Lower leg skin (tissue), 4 donors: ENCODE measurements around the gene CCR7. TPM values are rescaled to one million over a fixed set of nuclear protein-coding genes. Genes with fewer than 3 reads are reported as not detected.

Source experiments
- DNase-seq, 2 donors: peaks; one replicate each; pipeline ENCODE4 v3.0.0-alpha.2; 2019; ENCODE audit warnings: low spot score in 2 of 2
- H3K4me3 ChIP-seq: fragments of 200-600 bp; sonication (generic); 2 replicates; pipeline ENCODE4 v1.5.1; 2017; ENCODE audit warnings: mild to moderate bottlenecking, low read depth; ENCODE audit not compliant: poor library complexity, severe bottlenecking
- POLR2A ChIP-seq, 2 donors: fragments of 450-650 bp; IDR thresholded peaks; one replicate each; pipeline ENCODE4 v1.6.1; 2016 to 2017; ENCODE audit warnings: antibody characterized with exemption in 2 of 2, mild to moderate bottlenecking in 1 of 2, moderate library complexity in 1 of 2
- WGBS, 2 donors: methylation state at CpG; one replicate each; pipeline ENCODE4 v1.1.5; 2018; 5-methylcytosine and 5-hydroxymethylcytosine counted together
- intact Hi-C: fragments of 100-400 bp; cut with DNase I; formaldehyde crosslinking; loops from one replicate; pipeline ENCODE4 v1.15.0; 2023; ENCODE audit warnings: low total_unique reads
- total RNA-seq, 4 donors: library from RNA; depleted of rRNA; stranded (reverse); fragments of >200 nt; gene quantifications; one replicate each; pipeline ENCODE4 v1.1.0, GENCODE V29; 2016
- TF ChIP-seq, protein P1 (sequence below), 3 donors: fragments of 450-650 bp; IDR thresholded peaks; one replicate each; pipeline ENCODE4 v1.5.1; 2016; ENCODE audit warnings: antibody characterized with exemption in 3 of 3, mild to moderate bottlenecking in 3 of 3, moderate library complexity in 2 of 3

The CCR7 gene
- total RNA-seq, 4 donors from 2014 or later, result 0.21 to 1.2 TPM; not detected in 2

DNA sequence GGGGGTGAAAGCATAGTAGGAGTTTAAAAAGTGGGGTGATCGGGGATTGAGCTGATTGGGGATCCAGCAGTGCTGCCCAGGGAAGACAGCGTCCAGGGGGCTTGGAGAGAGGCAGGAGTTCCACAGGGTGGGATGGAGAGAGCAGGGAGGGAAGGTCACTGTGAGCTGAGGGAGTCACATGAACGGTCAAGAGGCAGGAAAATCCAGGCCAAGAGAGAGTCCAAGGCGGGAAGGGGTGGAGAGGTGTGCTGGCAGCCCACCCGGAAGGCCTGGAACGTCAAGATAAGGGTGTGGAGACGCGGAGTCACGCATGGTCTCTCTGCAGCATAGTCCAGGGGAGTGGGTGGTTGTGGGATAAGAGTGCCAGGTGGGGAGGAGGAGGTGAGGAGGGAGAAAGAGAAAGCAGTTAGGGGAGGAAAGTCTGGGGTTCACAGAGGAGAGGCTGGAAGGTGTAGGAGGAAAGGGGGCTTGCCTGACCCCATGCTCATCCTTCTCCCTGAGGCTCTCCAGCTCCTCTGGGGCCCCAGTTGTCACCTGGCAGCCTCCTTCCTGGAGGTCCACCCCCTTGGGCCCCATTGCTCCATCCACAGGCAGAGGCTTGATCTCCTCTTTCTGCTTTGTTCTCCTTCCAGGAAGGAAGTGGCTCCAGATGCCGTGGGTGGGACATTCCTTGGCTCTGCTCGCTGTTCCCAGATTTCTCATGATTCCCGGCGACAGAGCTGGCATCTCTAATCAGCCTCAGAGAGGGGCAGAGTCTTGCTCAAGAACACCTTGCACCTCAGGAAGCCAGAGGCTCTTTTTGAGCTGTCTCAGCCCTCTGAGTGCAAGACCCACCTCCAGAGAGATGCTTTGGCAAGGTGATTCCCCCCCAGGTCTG lies 28.7 kb downstream of the CCR7 start:
- DNase-seq, result peak in 1 of 2 donors; percentile 94
- whole genome bisulfite sequencing, 2 donors, result 32 to 38% methylated on average over 13 of the region's 13 CpGs
- no peak overlapping the region for H3K4me3 ChIP-seq
- intact Hi-C loops, result loop anchor here (10.0 kb wide), 1 partner anchor 92 kb away; the partner anchor contains the start of gene IGFBP4
- TF ChIP-seq POLR2A (IDR thresholded peaks at IDR 0.05), result no peak
- TF ChIP-seq, protein P1, sequence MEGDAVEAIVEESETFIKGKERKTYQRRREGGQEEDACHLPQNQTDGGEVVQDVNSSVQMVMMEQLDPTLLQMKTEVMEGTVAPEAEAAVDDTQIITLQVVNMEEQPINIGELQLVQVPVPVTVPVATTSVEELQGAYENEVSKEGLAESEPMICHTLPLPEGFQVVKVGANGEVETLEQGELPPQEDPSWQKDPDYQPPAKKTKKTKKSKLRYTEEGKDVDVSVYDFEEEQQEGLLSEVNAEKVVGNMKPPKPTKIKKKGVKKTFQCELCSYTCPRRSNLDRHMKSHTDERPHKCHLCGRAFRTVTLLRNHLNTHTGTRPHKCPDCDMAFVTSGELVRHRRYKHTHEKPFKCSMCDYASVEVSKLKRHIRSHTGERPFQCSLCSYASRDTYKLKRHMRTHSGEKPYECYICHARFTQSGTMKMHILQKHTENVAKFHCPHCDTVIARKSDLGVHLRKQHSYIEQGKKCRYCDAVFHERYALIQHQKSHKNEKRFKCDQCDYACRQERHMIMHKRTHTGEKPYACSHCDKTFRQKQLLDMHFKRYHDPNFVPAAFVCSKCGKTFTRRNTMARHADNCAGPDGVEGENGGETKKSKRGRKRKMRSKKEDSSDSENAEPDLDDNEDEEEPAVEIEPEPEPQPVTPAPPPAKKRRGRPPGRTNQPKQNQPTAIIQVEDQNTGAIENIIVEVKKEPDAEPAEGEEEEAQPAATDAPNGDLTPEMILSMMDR (IDR thresholded peaks at IDR 0.05), result no peak

DNA sequence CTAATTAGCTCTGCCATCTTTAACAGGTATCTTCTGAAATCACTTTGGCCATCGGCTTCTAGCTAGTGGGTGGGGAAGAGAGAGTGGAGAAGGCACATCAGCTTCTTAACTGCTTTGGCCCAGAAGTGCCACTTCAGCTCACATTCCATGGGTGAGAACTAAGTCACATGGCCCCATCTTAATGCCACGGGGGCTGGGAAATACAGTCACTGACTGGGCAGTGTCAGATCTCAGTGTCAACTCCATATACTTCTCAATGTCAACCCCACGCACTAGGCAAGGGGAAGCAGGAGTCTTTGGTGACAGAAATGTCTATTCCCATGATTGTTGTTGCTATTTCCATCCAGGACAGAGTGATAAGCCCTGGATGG lies 29.4 kb downstream of the CCR7 start:
- WGBS, 2 donors, result 58 to 66% methylated on average over 3 of the region's 3 CpGs
- intact Hi-C loops, result loop anchor here (10.0 kb wide), 1 partner anchor 91 kb away; the partner anchor contains the start of gene IGFBP4
- no peak overlapping the region for H3K4me3 ChIP-seq
- no peak for DNase-seq
- TF ChIP-seq, protein P1 (IDR thresholded peaks at IDR 0.05), result no peak
- no peak for TF ChIP-seq POLR2A (IDR thresholded peaks at IDR 0.05)

DNA sequence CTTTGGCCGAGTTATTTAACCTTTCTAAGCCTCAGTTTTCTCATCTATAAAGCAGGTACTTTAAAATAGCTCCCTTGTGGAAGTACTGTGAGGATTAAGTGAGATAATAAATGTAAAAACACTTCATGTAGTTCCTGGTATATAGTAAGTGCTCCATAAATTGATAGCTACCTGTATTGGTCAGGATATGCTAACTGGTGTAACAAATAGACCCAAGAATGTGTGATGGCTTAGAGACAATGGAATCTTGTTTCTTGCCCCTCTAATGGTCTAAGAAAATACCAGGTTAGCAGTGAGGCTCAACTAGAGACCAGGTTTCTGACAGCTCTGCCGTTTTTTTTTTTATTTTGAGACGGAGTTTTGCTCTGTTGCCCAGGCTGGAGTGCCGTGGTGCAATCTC lies 29.8 kb downstream of the CCR7 start:
- no peak for TF ChIP-seq POLR2A (IDR thresholded peaks at IDR 0.05)
- no peak overlapping the region for H3K4me3 ChIP-seq
- 90 to 92% methylated on average over 4 of the region's 4 CpGs for WGBS, 2 donors
- intact Hi-C loops, result loop anchor here (10.0 kb wide), 1 partner anchor 91 kb away; the partner anchor contains the start of gene IGFBP4
- DNase-seq, result no peak

DNA sequence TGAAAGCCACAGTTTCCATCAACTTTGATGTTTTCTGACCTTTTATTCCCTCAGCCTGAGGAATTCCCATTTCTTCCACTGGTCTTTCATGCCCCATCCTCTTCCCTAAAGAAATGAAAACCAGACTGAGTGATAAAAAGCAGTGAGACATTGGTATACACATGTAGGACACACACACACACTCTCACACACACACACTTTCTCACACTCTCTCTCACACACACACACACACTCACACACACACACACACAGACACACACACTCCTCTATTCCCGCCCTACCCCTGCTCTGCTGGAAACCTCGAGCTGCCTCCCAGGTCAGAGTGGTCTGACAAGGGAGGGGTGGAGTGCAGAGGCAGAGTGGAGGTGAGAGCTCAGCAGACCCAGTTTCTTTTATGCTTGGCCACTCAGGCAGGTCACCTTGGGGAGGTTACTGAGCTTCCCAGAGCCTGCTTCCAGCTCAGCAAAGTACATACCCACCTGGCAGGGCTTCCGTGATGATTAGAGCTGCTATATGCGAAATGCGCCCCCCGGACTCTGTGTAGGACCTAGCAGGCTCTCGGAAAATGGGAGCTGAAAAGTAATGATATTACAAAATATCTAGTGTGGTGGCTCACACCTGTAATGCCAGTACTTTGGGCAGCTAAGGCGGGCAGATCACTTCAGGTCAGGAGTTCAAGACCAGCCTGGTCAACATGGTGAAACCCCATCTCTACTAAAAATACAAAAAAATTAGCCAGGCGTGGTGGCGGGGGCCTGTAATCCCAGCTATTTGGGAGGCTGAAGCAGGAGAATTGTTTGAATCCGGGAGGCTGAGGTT lies 30.7 kb downstream of the CCR7 start:
- 85 to 91% methylated on average over 11 of the region's 11 CpGs for WGBS, 2 donors
- intact Hi-C loops, result loop anchor here (5.0 to 10.0 kb wide), 2 partner anchors 90 to 172 kb away; partner anchors contain the start of genes GJD3 and IGFBP4
- no peak overlapping the region for H3K4me3 ChIP-seq
- no peak for DNase-seq
- no peak for TF ChIP-seq POLR2A (IDR thresholded peaks at IDR 0.05)
- TF ChIP-seq, protein P1 (IDR thresholded peaks at IDR 0.05), result no peak

DNA sequence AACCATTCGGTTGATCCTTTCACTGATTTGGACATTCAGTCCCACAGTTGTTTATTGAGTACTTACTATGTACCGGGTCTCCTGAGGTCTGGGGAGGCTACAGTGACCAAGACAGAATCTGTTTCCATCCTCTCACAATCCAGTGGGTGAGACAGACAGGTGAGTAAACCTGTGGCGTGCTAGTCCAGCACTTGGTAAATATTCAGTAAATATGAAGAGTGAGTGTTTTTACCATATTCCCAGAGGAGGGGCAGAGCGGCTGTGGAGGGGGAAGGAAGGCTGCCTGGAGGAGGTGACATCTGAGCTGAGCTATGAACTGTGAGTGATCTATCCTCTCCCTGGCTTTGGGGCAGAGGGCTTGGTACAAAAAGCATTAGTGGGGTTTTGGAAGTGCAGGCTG lies 31.4 kb downstream of the CCR7 start:
- 61 to 65% methylated on average over 4 of the region's 4 CpGs for WGBS, 2 donors
- no peak for DNase-seq

More for the DNA sequence above, 31.4 kb downstream of the CCR7 start:
- H3K4me3 ChIP-seq, result no peak overlapping the region
- intact Hi-C loops, result loop anchor here (5.0 to 10.0 kb wide), 2 partner anchors 89 to 172 kb away; partner anchors contain the start of genes GJD3 and IGFBP4
- TF ChIP-seq, protein P1 (IDR thresholded peaks at IDR 0.05), result no peak
- no peak for TF ChIP-seq POLR2A (IDR thresholded peaks at IDR 0.05)
